Hematopoietic multipotent progenitor cell treated with erythropoietin and hydrocortisone succinate and interleukin-3 and kit ligand, for 8 days (in vitro differentiated cells): Measurements from ENCODE around the gene P2RY14.

Source experiments
- DNase-seq: peaks from one replicate; pipeline ENCODE4 v3.0.0-alpha.2; 2015

Gene P2RY14

DNA sequence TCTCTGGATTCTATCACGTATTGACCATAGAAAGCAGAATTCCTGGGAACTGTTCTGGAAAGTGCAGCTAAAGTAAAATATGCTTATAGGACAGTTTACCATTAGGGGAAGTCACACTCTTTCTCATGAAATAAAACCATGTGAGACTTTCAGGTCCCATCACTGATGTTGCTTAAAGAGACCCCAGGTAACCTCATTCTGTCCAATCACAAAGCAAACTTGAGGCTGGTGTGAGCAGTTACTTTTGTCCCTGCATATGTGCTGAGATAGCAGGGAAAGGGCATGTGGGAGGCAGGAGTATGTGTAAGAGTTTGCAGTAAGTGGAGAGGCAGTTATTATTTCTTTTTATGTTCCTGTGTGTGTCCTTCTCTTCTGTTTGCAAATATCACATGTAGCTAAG is 22.2 kb upstream of the P2RY14 start:
- DNase-seq, result no peak

DNA sequence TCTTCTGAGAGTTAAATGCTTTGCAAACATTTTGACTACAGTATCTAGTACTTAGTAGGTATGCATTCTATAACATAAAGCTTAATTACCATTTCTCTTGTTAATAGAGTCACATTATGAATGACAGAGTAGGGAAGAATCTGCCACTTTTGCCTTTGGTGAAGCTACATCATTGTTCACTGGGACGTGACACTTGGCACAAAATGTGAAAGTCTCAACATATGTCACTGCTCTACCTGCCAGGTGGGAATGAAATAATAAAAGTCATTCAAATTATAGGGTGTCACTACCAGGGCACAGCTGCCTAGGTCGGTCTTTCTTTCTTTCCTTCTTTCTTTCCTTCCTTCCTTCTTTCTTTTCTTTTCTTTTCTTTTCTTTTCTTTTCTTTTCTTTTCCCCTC is 20.7 kb upstream of the P2RY14 start:
- no peak for DNase-seq

DNA sequence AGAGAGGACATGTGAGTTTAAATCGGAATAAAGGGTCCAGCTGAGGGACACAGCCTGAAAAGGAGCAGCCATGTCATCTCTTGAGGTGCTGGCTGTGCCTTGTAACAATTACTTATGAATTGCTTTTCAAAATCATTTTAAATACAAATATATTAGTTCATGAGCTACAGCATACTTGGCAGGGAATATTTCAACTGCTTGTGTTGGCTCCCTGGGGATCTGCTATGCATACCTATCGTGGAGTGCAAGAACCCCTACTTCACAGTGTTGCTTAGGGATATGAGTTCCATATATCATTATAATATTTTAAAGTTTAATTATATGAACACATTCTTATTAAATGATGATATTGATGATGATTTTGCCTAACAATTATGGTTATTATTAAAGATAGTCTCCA is 19.1 kb upstream of the P2RY14 start:
- no peak for DNase-seq

DNA sequence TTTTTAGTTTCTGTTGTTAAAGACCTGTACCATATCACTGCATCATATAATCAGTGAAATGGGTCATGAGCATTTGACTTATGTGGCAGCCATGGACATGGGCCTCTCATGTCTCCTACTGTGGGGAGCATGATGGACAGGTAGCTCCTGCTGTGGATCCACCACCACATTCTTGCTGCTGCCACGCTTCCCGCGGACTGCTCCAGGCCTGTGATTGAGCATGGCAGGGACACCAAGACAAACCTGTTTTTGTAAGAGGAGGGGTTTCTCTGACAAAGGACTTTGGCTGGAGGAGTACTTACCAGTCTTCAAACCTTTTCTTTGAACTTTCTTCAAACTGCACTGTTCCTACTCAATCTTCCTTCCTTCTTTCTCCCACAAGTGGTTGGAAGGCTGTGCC is 17.9 kb upstream of the P2RY14 start:
- no peak for DNase-seq

DNA sequence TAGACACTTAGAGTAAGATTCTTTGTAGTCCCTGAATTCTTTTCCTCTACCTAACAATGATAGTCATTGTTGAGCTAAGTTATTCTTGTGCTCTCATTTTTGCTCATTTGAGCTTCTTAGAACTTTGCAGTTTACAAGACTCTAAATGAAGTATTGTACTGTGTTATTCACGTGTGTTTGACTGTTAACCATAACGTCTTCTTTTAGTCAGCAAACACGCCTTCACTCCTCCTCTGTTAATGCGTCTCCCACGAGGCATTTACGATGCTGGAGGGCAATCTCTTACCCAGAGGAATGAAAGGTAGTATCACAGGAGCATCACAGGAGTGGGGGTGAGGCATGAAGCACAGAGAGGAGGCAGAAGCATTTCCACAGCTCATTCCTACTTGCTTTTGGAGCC is 14.8 kb upstream of the P2RY14 start:
- no peak for DNase-seq

DNA sequence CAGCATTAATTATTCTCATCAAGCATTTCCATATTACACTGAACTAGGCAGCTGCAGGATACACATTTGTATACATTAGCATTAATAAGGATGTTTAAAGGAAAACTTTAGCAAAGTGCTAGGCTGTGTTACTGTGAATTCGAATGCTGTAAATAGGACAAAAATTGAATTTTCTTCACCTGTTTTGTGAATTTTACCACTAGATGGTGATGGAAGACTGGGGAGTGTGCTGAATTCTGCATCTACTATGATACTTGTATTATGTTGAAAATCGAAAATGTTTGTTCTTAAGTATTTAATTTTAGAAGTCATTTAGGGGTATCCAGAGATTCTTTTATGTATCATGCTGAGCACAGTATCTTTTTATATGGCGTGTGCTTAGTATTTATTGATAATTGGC is 12.3 kb upstream of the P2RY14 start:
- peak; percentile 7 for DNase-seq

DNA sequence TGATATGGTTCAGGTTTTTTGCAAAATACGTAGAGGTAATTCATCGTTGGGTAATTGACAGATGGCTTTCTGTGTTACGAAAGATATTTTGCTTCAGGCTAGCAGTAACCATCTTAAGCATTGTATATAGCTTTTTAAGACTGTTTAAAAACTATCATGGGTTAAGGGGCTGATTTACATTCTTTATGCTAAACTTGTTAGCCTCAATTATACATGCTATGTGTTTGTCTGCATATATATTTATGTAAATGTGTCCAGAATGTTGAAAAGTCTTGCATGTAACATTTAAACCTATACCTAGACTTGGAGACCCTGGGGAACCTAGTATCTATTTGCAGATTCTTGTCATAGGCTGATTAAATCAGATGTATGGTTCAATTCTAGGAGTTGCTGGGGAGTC is 11.1 kb upstream of the P2RY14 start:
- no peak for DNase-seq

DNA sequence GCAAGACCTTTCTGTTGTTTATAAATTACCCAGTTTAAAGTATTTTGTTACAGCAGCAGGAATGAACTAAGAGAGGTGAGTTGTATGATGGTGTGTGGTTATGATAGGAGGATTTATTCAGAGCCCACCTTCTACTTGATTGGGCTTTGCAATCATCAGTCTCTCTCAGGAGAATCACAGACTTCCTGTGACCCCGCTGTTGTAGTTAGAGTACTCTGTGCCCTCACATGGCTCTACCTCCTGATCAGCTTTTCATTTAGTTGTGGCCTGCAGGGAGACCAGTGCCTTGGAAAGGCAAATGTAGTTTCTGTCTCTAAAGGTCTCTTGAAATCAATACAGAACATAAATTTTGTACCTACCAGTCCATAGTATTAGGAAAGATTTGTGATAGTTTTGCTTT is 7.6 kb upstream of the P2RY14 start:
- no peak for DNase-seq

DNA sequence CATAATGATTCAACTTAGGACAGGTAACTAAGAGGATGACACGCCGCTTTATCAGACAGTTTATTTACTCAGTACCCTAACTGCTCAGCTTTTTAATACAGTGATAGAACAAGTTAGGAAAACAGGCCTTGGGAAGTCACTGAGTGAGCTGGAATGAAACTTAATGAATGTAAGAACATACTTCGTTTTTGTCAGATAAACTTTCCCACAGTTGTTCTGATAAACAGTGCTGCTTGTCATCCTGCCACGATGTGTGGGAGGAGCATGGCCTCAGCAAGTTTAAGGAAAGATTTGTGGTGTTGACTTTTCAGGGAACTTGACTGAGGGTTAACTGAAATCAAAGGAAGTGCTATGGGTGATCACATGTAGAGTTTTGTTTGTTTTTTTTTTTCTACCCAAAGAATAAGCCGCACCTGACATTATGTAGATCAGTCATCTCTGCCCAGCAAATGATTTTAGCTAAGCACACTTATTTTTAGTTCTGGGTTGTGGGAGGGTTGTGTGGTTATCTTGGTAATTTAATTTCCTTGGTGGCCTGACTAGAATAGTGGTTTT is 5.6 kb upstream of the P2RY14 start:
- peak; percentile 64 for DNase-seq

DNA sequence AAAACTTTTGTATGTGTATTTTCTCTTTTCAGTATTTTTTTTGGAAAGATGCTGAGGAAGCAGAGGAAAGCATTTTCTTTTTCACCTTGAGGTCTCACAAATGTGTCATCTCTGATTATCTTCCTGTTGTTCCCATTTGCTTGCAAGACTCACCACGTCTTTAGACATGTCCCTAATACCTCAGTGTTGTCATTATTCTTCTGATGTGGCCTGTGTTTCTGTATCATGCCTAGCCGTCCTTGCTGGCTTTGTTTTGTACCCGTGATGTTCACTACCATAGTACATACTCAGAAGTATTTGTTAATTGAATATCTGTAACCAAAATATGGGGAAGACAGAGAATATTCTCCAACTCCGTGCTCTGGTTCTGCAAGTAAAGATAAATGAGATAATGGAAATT is 5.0 kb upstream of the P2RY14 start:
- DNase-seq, result no peak

DNA sequence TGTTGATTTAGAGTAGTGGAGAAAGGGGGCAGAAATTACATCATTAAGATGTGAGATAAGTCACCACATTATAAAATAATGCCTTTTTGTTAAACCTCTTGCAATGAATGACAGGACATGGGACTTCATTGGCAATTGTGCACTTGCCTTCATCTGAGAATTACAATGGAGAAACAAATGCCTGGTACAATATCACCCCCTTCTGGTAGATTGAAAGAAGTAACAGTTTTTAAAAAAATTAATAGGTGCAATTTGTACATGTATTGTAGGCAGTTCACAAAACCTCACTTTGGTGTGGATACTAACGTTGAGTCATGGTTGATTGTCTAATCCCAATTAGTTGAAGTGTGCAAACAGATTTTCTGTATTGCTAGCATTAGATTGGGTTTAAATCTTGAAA is 4.6 kb upstream of the P2RY14 start:
- peak; percentile 77 for DNase-seq

DNA sequence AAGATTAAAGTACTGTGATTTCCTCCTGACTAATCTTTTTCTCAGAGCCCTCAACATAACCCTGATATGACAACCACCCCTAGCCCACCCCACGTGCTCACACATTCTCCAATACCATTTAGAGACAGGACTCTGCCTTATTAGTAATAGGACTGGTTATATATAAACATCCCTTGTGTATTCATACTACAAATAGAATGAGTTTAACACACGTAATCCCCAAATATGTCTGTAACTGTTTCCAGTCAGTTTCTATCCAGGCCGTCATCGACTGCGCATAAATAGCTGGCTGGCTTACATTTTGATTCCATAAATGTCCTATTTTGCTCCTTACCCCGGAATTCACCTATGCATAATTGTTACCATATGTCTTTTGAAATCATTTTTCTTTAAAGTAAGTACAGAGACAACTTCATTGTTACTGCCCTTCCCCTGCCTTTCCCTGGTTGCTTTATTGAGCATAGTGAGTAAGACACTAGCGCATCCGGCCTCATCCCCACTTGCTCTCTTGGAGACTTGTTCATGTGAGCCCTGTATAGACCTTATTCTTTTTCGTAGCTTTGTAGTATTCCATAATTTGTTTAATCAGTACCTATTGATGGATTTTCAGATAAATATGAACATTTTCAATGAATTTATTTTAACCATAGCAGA is 3.5 kb upstream of the P2RY14 start:
- DNase-seq, result no peak

DNA sequence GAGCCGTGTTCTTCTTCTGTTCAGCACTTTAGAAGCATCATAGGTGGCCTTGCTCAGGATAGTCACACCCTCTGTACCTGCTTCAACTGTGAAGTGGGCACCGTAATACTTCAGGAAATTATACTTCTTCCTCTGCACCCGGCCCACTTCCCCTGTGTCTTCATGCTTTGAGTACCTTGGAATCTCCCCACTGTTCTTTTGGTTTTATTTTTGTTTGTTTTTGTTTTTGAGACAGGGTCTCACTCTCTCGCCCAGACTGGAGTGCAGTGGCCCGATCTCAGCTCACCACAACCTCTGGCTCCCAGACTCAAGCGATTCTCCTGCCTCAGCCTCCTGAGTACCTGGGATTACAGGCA is 1.7 kb downstream of the P2RY14 start:
- DNase-seq, result no peak

DNA sequence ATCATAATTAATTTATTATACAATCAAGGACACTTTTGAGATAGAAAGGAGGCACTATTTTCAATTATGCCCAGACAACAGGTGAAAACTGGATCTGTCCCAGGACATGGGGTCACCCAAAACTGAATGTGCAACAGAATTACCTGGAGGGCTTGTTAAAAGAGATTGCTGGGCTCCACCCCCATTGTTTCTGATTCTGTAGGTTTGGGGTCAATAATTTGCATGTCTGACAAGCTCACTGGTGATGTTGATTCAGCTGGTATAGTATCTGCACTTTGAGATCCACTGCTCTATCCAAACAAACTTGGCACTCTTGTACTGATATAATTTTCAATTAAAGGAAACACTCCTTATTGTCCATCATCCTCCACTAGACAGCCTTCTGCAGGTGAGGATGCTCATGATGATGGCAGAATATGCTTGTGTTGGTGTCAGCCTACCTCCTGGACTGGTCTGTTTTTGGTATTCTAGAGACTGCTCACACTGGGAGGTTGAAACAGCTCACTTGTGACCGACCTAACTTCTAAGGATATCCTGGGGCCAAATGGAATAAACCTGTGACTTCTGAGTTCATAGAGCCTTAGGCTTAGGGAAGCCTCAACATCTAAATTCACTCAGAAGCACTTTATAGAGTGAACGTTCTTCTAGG is 2.2 kb downstream of the P2RY14 start:
- no peak for DNase-seq

DNA sequence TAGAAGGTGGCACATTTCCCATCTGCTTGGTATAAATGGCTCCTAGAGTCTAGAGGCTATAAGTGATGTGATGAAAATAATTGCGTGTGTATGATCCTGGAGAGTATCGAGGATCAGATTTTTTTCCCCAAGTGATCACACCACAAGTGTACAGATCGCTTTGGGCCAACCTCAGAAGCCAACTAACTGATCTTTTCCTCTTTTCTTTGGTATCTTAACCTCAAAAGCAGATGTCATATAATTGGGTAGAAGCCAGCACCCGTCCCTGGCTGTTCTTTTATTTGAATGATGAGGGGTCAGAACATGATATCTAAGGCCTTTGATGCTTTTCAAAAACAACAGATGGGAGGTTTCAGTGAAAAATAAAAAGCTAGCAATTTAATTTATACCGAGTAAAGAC is 3.3 kb downstream of the P2RY14 start:
- DNase-seq, result peak; percentile 9

DNA sequence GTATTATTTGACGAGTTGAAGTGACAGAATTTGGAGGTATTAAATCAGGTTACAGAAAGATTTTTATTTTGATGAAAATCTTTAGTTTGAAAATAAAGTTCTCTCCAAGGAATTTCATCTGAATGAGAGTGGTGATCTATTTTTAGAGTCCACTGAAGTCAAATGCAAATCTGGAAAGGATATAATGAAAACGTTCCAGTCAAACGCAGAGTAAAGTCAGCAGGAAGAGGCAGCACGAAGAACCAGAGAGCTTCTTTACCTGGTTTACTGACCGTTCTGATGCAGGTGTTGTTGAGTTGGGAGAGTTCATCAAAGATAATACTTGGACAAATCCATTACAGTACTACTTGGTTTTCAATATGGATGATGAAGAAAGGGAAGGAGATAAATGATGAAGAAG is 8.7 kb downstream of the P2RY14 start:
- no peak for DNase-seq

DNA sequence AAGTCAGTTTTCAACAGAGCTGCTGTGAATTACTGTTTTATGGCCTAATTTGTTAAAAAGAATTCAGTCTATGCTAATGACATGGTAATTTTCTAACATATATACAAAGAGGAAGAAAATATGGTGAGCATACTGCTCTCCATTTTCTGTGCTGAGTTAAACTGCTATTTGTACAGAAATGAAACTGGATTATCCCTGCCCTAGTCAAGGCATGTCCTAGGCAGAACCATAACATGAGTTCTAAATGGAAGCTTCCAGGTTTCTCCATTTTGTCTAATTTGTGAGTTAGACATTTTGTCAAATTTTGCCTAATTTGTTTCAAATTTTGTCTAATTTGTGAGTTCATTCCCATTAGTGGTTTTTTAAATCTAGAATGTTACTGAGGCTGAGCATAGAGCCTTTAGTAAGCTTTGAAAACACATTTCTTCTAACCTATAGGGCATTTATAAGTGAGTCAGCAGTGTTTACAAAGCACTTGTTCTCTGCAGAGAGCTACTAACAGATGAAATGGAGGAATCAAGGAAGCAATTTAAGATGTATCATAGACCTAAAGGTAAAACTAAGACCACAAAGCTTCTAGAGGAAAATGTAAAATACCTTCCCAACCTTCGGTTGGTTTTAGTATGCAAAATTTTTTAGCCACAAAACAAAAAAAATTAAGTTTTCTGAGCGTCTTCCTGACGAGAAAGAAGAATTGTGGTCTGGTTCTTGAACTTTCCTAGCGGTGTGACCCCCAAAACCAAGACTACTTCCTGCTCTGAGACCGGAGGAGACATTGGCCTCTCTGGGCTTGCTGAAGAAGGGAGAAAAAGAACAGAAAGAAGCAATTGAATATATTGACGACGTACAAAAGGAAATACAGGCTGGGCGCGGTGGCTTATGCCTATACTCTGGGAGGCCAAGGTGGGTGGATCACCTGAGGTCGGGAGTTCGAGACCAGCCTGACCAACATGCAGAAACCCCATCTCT is 9.8 kb downstream of the P2RY14 start:
- DNase-seq, result no peak

DNA sequence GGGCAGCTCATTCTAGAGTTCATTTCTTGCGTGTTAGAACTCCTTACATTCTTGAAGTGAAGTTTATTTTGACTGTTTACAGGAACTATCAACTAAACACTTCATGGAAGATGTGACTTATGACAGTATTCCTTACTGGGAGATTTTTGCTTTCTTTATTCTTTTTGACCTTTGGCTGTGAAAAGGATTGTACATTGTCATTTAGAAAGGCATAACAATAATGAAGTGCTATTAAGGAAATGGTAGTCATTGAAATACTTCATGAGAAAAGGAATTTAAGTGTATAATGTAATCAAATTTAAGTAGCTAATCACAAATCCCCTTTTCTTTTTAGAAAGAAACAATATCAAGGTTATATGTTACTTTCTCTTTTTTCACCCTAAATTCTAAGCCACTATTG is 11.3 kb downstream of the P2RY14 start:
- DNase-seq, result no peak

DNA sequence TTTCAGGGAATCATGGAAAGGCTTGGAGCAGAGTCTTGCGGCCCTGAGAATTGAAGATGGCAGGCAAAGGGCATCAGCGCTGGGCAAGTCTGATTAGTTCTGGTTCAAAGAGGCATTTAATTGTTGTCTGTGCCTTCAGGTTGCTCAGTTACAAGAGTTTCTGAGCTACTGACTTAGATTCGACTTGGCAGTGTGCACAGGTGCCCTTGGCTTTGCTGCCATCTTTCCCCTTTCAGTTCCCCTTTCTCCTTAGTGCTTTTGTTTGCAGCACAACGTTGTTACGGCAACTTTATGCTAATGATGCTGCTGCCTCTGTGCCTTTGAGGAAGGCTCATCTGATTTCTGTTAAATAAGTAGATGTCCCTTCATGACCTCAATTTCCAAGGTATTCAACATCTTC is 12.5 kb downstream of the P2RY14 start:
- DNase-seq, result peak; percentile 16

DNA sequence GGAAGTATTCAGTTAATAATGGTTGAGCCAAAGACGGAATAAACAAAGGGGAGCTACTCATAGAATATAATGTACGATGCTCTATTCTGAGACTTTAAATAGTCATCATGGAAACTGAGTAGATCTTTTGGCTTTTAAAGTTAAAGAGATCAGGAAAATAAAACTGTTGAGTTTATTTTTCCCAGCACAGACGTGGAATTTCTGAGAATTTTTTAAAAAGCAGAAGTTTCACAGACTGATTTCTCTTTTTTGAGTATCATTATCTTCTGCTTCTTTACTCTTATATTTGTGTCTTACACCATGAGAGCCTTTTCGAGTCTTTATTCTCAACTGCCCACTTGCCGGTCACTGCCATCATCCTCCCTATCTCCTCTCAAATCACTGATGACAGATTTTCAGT is 13.2 kb downstream of the P2RY14 start:
- no peak for DNase-seq

DNA sequence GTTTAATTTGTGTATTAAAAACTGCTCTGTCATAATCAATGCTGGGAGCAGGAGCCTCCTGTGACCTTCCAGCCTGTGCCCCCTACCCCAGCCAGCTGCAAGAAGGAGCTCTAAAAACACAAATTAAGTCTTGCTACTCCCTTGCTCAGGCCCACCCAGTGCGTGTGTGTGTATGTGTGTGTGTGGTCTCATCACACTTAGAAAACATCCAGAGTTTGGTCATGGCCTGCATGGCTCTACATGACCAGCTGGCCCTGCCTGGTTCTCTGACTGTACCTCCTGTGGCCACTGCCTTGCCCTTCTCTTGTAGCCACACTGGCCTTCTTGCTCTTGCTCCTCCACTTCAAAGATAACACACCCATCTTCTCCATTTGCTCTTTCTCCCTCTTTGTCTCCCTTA is 13.7 kb downstream of the P2RY14 start:
- DNase-seq, result no peak

DNA sequence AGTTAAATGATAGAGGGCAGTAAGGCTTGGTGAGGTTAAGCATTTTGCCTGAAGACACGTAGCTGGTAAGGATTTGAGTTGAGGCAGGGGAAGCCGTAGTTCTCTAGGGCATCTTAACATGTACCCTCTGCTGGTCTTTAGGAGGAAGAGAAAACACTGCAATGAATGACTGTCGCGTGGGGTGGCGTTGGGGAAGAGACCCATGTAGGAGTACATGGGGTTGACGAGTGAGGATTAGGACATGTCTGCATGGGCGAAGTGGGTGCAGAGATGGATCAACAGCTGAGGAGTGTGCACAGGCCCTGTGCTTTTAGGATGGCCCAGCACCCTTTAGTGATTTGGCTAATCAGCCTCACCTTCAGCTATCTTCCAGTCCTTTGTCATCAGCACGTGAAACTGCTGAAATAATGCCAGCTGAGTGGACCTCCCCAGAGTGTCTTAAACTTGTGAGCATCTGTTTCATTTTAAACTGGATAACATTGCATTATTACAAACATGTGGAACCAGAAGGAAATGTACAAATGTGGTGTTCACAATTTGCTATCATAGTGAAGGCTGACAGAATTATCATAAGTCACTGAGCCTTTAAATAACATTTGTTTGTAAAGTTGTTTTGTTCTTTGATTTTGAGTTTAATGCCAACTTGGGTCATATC is 15.3 kb downstream of the P2RY14 start:
- DNase-seq, result no peak

DNA sequence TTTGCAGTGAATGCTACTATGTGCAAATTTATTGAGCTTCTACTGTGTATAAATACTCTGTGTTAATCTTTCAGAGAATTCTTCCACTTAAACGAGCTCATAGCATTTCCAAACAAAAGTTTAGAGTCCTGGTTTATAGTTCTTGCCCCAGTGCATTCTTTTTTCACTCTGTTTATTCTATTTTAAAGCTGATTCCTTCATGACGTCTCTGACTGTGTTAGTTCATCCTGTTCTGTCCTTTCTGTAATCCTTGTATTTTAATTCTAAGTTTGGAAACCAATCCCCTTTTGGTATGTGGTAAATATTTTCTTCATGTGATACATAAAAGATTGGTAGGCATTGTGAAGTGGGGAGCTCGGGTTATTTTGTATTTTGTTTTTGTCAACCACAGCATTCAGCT is 18.7 kb downstream of the P2RY14 start:
- DNase-seq, result no peak
